Measurements from ENCODE around the gene PSMC6.

DNA sequence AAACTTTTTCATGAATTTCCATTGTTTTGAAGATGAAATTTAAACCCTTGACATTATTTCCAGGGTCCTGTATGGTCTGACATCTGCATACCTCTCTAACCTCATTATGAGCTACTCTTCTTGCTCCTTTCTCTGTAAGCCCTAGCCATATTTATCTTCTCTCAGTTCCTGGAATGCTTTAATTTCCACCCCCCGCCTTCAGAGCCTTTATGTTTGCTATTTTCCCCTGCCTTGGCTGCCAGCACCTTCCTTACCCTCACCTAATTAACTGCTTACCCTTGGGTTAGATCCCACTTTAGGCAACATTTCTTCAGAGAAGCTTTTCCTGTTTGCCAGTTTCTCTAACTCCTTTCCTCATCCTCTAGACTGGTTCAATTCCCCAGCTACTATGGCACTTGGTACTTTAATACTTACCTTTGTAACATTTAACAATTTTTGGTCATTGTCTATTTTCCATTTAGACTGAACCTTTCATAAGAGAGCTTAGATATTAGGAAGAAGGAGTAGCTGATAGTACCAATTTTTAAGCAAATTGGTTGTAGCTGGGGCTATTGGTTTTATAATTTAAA is 29.0 kb downstream of the PSMC6 start:
- TF ChIP-seq GATA2 (IDR thresholded peaks at IDR 0.05; ENCODE audit: low read depth, low read length) (no peak), GATA3 (IDR thresholded peaks at IDR 0.05; ENCODE audit: low read depth, low read length) (no peak)

Data from SH-SY5Y (cell line).